Activated CD4-positive, alpha-beta T cell treated with anti-CD3 and anti-CD28 coated beads, Interleukin-2, amount 50 U/mL, for 4 hours (primary cell): ENCODE data around the gene ASIC2.
A peak's percentile ranks its signal among the peaks of the same experiment; 100 is the strongest.
"Not testable (repeated sequence)": the region's sequence is repeated elsewhere in the genome, so short reads cannot be mapped to it uniquely, and the experiment has no call there.

Experiments
- DNase-seq, 2 experiments: peaks; one replicate each; pipeline ENCODE4 v3.0.0-alpha.2; 2020

Gene ASIC2

GRCh38 chr17:33015716-33016346 is 277.3 kb downstream of the ASIC2 start:
- DNase-seq = no peak

- no peak for DNase-seq
These were observed 278.3 kb downstream of the ASIC2 start for GRCh38 chr17:33014751-33015150.

GRCh38 chr17:33013596-33014375 is 279.3 kb downstream of the ASIC2 start:
- DNase-seq = no peak

GRCh38 chr17:33012522-33013033 is 280.5 kb downstream of the ASIC2 start:
- DNase-seq = no peak

GRCh38 chr17:33009636-33010035 is 283.5 kb downstream of the ASIC2 start:
- DNase-seq = no peak

- DNase-seq = no peak
These were observed 285.9 kb downstream of the ASIC2 start for GRCh38 chr17:33007186-33007585.

- no peak for DNase-seq
These were observed 290.8 kb downstream of the ASIC2 start for GRCh38 chr17:33002246-33002645.

GRCh38 chr17:32998887-32999228 is 294.2 kb downstream of the ASIC2 start:
- no peak for DNase-seq

GRCh38 chr17:32998111-32998886 is 294.8 kb downstream of the ASIC2 start:
- peak; percentile 55 to 70 for DNase-seq

- no peak for DNase-seq
These were observed 297.6 kb downstream of the ASIC2 start for GRCh38 chr17:32995416-32996045.

- DNase-seq = no peak
These were observed 299.1 kb downstream of the ASIC2 start for GRCh38 chr17:32993977-32994376.

- DNase-seq = no peak
These were observed 300.6 kb downstream of the ASIC2 start for GRCh38 chr17:32992321-32993033.

GRCh38 chr17:32988481-32989101 is 304.5 kb downstream of the ASIC2 start:
- no peak for DNase-seq

GRCh38 chr17:32987868-32988267 is 305.2 kb downstream of the ASIC2 start:
- not testable (repeated sequence) for DNase-seq

- DNase-seq = not testable (repeated sequence)
These were observed 305.7 kb downstream of the ASIC2 start for GRCh38 chr17:32987453-32987805.

GRCh38 chr17:32985050-32985756 is 307.9 kb downstream of the ASIC2 start:
- DNase-seq = no peak

GRCh38 chr17:32981611-32982010 is 311.5 kb downstream of the ASIC2 start:
- not testable (repeated sequence) for DNase-seq

- no peak for DNase-seq
These were observed 312.9 kb downstream of the ASIC2 start for GRCh38 chr17:32980230-32980629.

- DNase-seq = no peak
These were observed 316.5 kb downstream of the ASIC2 start for GRCh38 chr17:32976605-32977004.

- DNase-seq = no peak
These were observed 317.0 kb downstream of the ASIC2 start for GRCh38 chr17:32976131-32976530.

- no peak for DNase-seq
These were observed 321.9 kb downstream of the ASIC2 start for GRCh38 chr17:32971171-32971570.
